Activated CD4-positive, alpha-beta T cell treated with anti-CD3 and anti-CD28 coated beads, Interleukin-2, amount 50 U/mL, for 16 hours (primary cell): ENCODE measurements around the gene GEN1.

Experiments used
- DNase-seq: peaks from one replicate; pipeline ENCODE4 v3.0.0-alpha.2; 2020

GEN1 gene

GRCh38 chr2:17753803-17754663, at the start of gene GEN1, which contains the start of gene SMC6:
Gene GEN1, plus strand, starts transcription at chr2:17754138. Its CDS starts 5,806 bp downstream, at chr2:17759944.
Gene SMC6, minus strand, starts transcription at chr2:17753810. Its CDS starts 7,864 bp downstream, at chr2:17745946.
- DNase-seq: peak; percentile 93

GRCh38 chr2:17706845-17707244, 47.1 kb upstream of the GEN1 start:
- DNase-seq: no peak

GRCh38 chr2:17708501-17708900, 45.4 kb upstream of the GEN1 start:
- no peak for DNase-seq

GRCh38 chr2:17709897-17710296, 44.0 kb upstream of the GEN1 start:
- DNase-seq: no peak

GRCh38 chr2:17710547-17711248, 43.2 kb upstream of the GEN1 start:
- DNase-seq: no peak

- no peak for DNase-seq
These were observed 40.6 kb upstream of the GEN1 start for GRCh38 chr2:17713291-17713690.

- DNase-seq: no peak
These were observed 36.3 kb upstream of the GEN1 start for GRCh38 chr2:17717666-17718065.

- no peak for DNase-seq
These were observed 35.2 kb upstream of the GEN1 start for GRCh38 chr2:17718689-17719088.

- peak; percentile 16 for DNase-seq
These were observed 34.2 kb upstream of the GEN1 start for GRCh38 chr2:17719562-17720371.

GRCh38 chr2:17728210-17728609, 25.7 kb upstream of the GEN1 start:
- DNase-seq: no peak

GRCh38 chr2:17729880-17730279, 24.1 kb upstream of the GEN1 start:
- DNase-seq: no peak

GRCh38 chr2:17733599-17733998, 20.3 kb upstream of the GEN1 start:
- DNase-seq: no peak

- no peak for DNase-seq
These were observed 18.1 kb upstream of the GEN1 start for GRCh38 chr2:17735864-17736263.

- DNase-seq: no peak
These were observed 16.9 kb upstream of the GEN1 start for GRCh38 chr2:17736989-17737388.

- no peak for DNase-seq
These were observed 13.7 kb upstream of the GEN1 start for GRCh38 chr2:17740203-17740602.

- no peak for DNase-seq
These were observed 6.1 kb upstream of the GEN1 start for GRCh38 chr2:17747684-17748452.

- DNase-seq: no peak
These were observed 5.2 kb upstream of the GEN1 start for GRCh38 chr2:17748745-17749144.

- peak; percentile 6 for DNase-seq
These were observed 4.0 kb upstream of the GEN1 start for GRCh38 chr2:17749753-17750438.

GRCh38 chr2:17752246-17752645, 1.7 kb upstream of the GEN1 start:
- DNase-seq: no peak

- DNase-seq: peak; percentile 37
These were observed 791 bp upstream of the GEN1 start for GRCh38 chr2:17752892-17753802.
